B cell (primary cell): Measurements from ENCODE around the gene IQCK. TPM values are rescaled to one million over a fixed set of nuclear protein-coding genes. Genes with fewer than 3 reads are reported as not detected.

ENCODE experiments used
- ATAC-seq: fragments of 200-7000 bp; cut with Tn5 transposase; one replicate; pipeline ENCODE4 v1.10.0; 2021; ENCODE audit warnings: low read depth, mild to moderate bottlenecking, moderate number of reproducible peaks, moderate library complexity
- CTCF ChIA-PET: fragments of 350-600 bp; sonication (Branson Sonifier 250); formaldehyde crosslinking; loops from one replicate; lab custom pipeline; 2021; ENCODE audit warnings: antibody characterized with exemption, inconsistent platforms; lab: Charles Lee
- POLR2A ChIA-PET: fragments of 350-600 bp; sonication (Branson Sonifier 250); formaldehyde crosslinking; loops from one replicate; lab custom pipeline; 2021; ENCODE audit warnings: antibody characterized with exemption; lab: Charles Lee
- DNase-seq: peaks from one replicate; pipeline ENCODE4 v3.0.0; 2013
- H2AFZ ChIP-seq: 2 replicates; pipeline ENCODE4 v1.6.1; 2012; ENCODE audit warnings: mild to moderate bottlenecking, low read depth, low read length; ENCODE audit not compliant: insufficient read depth, poor library complexity, severe bottlenecking
- H3K27ac ChIP-seq, 2 donors: 1 replicate in 1 of 2; 2 replicates in 1 of 2; pipeline ENCODE4 v1.5.1; 2012 to 2013; ENCODE audit warnings: low read length in 2 of 2, mild to moderate bottlenecking in 2 of 2, moderate library complexity in 1 of 2
- H3K27me3 ChIP-seq, 4 experiments: fragments of 200-600 bp in 1 of 4; sonication (generic) in 1 of 4; replicated peaks in 1 of 4; 1 replicate in 2 of 4; 2 replicates in 2 of 4; pipeline versions ENCODE4 v1.6.1 to v1.7.0; 2013 to 2016; ENCODE audit warnings: low read length in 3 of 4, mild to moderate bottlenecking in 2 of 4, mixed read lengths in 1 of 4, moderate library complexity in 1 of 4; ENCODE audit not compliant: insufficient read depth in 4 of 4, control insufficient read depth in 3 of 4; ENCODE audit errors: control extremely low read depth in 1 of 4
- H3K36me3 ChIP-seq, 2 experiments: replicated peaks in 1 of 2; 1 replicate in 1 of 2; 2 replicates in 1 of 2; pipeline versions ENCODE4 v1.6.1 to v1.7.1; 2013; ENCODE audit warnings: low read length in 1 of 2; ENCODE audit not compliant: insufficient read depth in 2 of 2, control insufficient read depth in 1 of 2; ENCODE audit errors: control extremely low read depth in 1 of 2, extremely low read depth in 1 of 2
- H3K4me1 ChIP-seq, 2 donors: fragments of 200-600 bp in 1 of 2; sonication (generic) in 1 of 2; 1 replicate in 1 of 2; 2 replicates in 1 of 2; pipeline versions ENCODE4 v1.5.1 to v1.6.1; 2013 to 2017; ENCODE audit warnings: low read length in 2 of 2; ENCODE audit not compliant: control insufficient read depth in 2 of 2, insufficient read depth in 2 of 2
- H3K4me2 ChIP-seq: replicated peaks from 2 replicates; pipeline ENCODE3; 2012; ENCODE audit warnings: mild to moderate bottlenecking, low read depth, low read length; ENCODE audit not compliant: poor library complexity, severe bottlenecking
- H3K4me3 ChIP-seq, 5 experiments: fragments of 200-600 bp in 1 of 5; sonication (generic) in 1 of 5; 1 replicate in 3 of 5; 2 replicates in 2 of 5; pipeline versions ENCODE4 v1.5.1 to v1.7.0; 2011 to 2016; ENCODE audit warnings: low read length in 4 of 5, mild to moderate bottlenecking in 4 of 5, low read depth in 2 of 5, control low read depth in 1 of 5, moderate library complexity in 1 of 5; ENCODE audit not compliant: insufficient read depth in 1 of 5; ENCODE audit errors: control extremely low read depth in 1 of 5, extremely low read depth in 1 of 5
- H3K79me2 ChIP-seq: fragments of 200-600 bp; sonication (generic); one replicate; pipeline ENCODE4 v1.6.0; 2016; ENCODE audit warnings: low read length; ENCODE audit not compliant: control insufficient read depth, insufficient read depth
- H3K9ac ChIP-seq: fragments of 200-600 bp; sonication (generic); 2 replicates; pipeline ENCODE4 v1.6.1; 2017; ENCODE audit warnings: mild to moderate bottlenecking, low read length, moderate library complexity
- H3K9me3 ChIP-seq, 3 donors: one replicate each; pipeline versions ENCODE4 v1.6.1 to v1.7.1; 2013; ENCODE audit warnings: low read length in 2 of 3; ENCODE audit not compliant: control insufficient read depth in 2 of 3, insufficient read depth in 1 of 3; ENCODE audit errors: control extremely low read depth in 1 of 3
- H4K20me1 ChIP-seq: 2 replicates; pipeline ENCODE4 v1.6.0; 2012; ENCODE audit warnings: mild to moderate bottlenecking, low read length; ENCODE audit not compliant: insufficient read depth, control insufficient read depth, poor library complexity, severe bottlenecking
- H3K27ac Mint-ChIP-seq: one replicate; pipeline ENCODE4 v1.8.0; 2021; ENCODE audit warnings: mixed read lengths
- H3K27me3 Mint-ChIP-seq: one replicate; pipeline ENCODE4 v1.8.0; 2021; ENCODE audit warnings: mixed read lengths
- H3K4me1 Mint-ChIP-seq: one replicate; pipeline ENCODE4 v1.8.0; 2021; ENCODE audit warnings: mixed read lengths
- H3K4me3 Mint-ChIP-seq: one replicate; pipeline ENCODE4 v1.8.0; 2021; ENCODE audit warnings: mixed read lengths
- H3K9me3 Mint-ChIP-seq: one replicate; pipeline ENCODE4 v1.8.0; 2022; ENCODE audit warnings: mixed read lengths; ENCODE audit not compliant: insufficient read depth
- CTCF ChIP-seq: fragments of 200-600 bp; IDR thresholded peaks from one replicate; pipeline ENCODE4 v1.8.0; 2022; ENCODE audit warnings: antibody characterized with exemption, mild to moderate bottlenecking
- EZH2 ChIP-seq: IDR thresholded peaks from 2 replicates; pipeline ENCODE4 v1.6.1; 2012; ENCODE audit warnings: borderline replicate concordance, low read depth, mild to moderate bottlenecking, moderate library complexity, low read length; ENCODE audit not compliant: insufficient read depth, poor library complexity, severe bottlenecking
- WGBS: methylation state at CpG from one replicate; pipeline ENCODE4 v1.1.5; 2013; ENCODE audit warnings: missing lambda C conversion rate; ENCODE audit not compliant: insufficient coverage; 5-methylcytosine and 5-hydroxymethylcytosine counted together
- intact Hi-C: fragments of 100-400 bp; cut with micrococcal nuclease; formaldehyde crosslinking; loops from one replicate; pipeline ENCODE4 v1.10.0; 2022
- polyA plus RNA-seq: library from polyadenylated mRNA; depleted of rRNA; stranded (reverse); fragments of >200 nt; gene quantifications from 2 replicates; pipeline ENCODE4 v1.2.3, GENCODE V29; 2012
- total RNA-seq, 2 donors: library from RNA; stranded (reverse); fragments of 120-200 nt in 1 of 2; gene quantifications; 1 replicate in 1 of 2; 2 replicates in 1 of 2; pipeline versions ENCODE4 v1.2.3 to v1.2.4, GENCODE V29; 2013 to 2022

The IQCK gene
- total and polyA plus RNA-seq, 2 donors (not counting 1 experiment from before 2014, with no cell fraction given): 1.00 to 3.0 TPM

GRCh38 chr16:19735074-19735867 is 17.2 kb downstream of the IQCK start:
- WGBS: 93% methylated on average over 5 of the region's 9 CpGs
- Mint-ChIP-seq H3K27me3 (no peaks in the 10 kb centered on the region), H3K4me3 (no peak overlapping the region), H3K9me3 (no peaks in the 10 kb centered on the region), H3K4me1 (peaks cover 5% of the 10 kb centered on the region), H3K27ac (no peak overlapping the region)
- H3K79me2 ChIP-seq: no peaks in the 10 kb centered on the region
- H3K36me3 ChIP-seq: no peaks in the 10 kb centered on the region
- no peak overlapping the region for H2AFZ ChIP-seq
- no peak overlapping the region for H3K27ac ChIP-seq
- no peaks in the 10 kb centered on the region for H3K4me1 ChIP-seq
- DNase-seq (no peak), ATAC-seq (no peak)
- POLR2A ChIA-PET: no interaction called here
- intact Hi-C loops: no loop called here
- H3K27me3 ChIP-seq: no peaks in the 10 kb centered on the region
- no peak overlapping the region for H3K9ac ChIP-seq
- CTCF ChIA-PET: no interaction called here
- no peaks in the 10 kb centered on the region for H4K20me1 ChIP-seq
- TF ChIP-seq CTCF (no peak), EZH2 (no peak)
- H3K9me3 ChIP-seq: no peaks in the 10 kb centered on the region
- no peak overlapping the region for H3K4me3 ChIP-seq
- H3K4me2 ChIP-seq: no peak overlapping the region

- no peaks in the 10 kb centered on the region for H3K27me3 ChIP-seq
- no peak for DNase-seq
- no peaks in the 10 kb centered on the region for H3K79me2 ChIP-seq
- H3K4me3 Mint-ChIP-seq: no peak overlapping the region
- WGBS: 34% methylated on average over 9 of the region's 12 CpGs
- H3K9ac ChIP-seq: no peak overlapping the region
- intact Hi-C loops: no loop called here
- no peaks in the 10 kb centered on the region for H4K20me1 ChIP-seq
- no peaks in the 10 kb centered on the region for H3K36me3 ChIP-seq
- no peak for TF ChIP-seq EZH2
- TF ChIP-seq CTCF: no peak
- ChIA-PET CTCF (no interaction called here), POLR2A (no interaction called here)
- H3K27ac ChIP-seq: no peak overlapping the region
- no peaks in the 10 kb centered on the region for H3K9me3 Mint-ChIP-seq
- H3K27me3 Mint-ChIP-seq: no peaks in the 10 kb centered on the region
- H3K9me3 ChIP-seq: no peaks in the 10 kb centered on the region
- H3K4me2 ChIP-seq: no peak overlapping the region
- no peak overlapping the region for H3K27ac Mint-ChIP-seq
- H3K4me3 ChIP-seq: no peak overlapping the region
- H2AFZ ChIP-seq: no peak overlapping the region
- H3K4me1 ChIP-seq: no peaks in the 10 kb centered on the region
- ATAC-seq: no peak
- peaks cover 5% of the 10 kb centered on the region for H3K4me1 Mint-ChIP-seq
Measured at GRCh38 chr16:19737306-19738038, 19.4 kb downstream of the IQCK start.
